ENCODE data around the gene ASIC3.

DNA sequence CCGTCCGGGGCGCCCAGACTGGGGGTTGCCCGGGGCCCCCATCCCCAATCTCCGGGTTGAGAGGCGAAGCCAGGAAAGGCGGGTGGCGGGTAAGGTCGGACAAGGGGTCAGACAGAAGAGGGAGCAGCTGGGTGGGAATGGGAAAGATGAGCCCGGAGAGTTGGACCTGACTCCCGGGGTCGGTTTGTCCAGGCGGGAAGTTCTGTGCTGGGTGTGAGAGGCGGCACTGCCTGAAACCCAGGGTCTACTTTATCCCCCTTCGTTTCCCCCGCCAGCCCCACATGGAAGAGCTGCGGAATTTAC is 11.7 kb downstream of the ASIC3 start:
- TF ChIP-seq, protein P1, sequence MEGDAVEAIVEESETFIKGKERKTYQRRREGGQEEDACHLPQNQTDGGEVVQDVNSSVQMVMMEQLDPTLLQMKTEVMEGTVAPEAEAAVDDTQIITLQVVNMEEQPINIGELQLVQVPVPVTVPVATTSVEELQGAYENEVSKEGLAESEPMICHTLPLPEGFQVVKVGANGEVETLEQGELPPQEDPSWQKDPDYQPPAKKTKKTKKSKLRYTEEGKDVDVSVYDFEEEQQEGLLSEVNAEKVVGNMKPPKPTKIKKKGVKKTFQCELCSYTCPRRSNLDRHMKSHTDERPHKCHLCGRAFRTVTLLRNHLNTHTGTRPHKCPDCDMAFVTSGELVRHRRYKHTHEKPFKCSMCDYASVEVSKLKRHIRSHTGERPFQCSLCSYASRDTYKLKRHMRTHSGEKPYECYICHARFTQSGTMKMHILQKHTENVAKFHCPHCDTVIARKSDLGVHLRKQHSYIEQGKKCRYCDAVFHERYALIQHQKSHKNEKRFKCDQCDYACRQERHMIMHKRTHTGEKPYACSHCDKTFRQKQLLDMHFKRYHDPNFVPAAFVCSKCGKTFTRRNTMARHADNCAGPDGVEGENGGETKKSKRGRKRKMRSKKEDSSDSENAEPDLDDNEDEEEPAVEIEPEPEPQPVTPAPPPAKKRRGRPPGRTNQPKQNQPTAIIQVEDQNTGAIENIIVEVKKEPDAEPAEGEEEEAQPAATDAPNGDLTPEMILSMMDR (optimal IDR thresholded peaks at IDR 0.05 in 1 of 3, IDR thresholded peaks at IDR 0.05 in 1 of 3, conservative IDR thresholded peaks at IDR 0.05 in 1 of 3; ENCODE audit: extremely low read depth in 1 of 3, insufficient read depth in 2 of 3, low read length in 3 of 3) = no peak
- no peak for TF ChIP-seq EZH2 (IDR thresholded peaks at IDR 0.05; ENCODE audit: low read length)
